ENCODE data around the gene PDIK1L. TPM values are rescaled to one million over a fixed set of nuclear protein-coding genes. Genes with fewer than 3 reads are reported as not detected.

PDIK1L gene
- total and polyA plus RNA-seq, 9 of the 15 experiments (the other 6 are each of a cell fraction or from before 2014, with no cell fraction given), result 12.8 to 30.2 (median 21.5) TPM

DNA sequence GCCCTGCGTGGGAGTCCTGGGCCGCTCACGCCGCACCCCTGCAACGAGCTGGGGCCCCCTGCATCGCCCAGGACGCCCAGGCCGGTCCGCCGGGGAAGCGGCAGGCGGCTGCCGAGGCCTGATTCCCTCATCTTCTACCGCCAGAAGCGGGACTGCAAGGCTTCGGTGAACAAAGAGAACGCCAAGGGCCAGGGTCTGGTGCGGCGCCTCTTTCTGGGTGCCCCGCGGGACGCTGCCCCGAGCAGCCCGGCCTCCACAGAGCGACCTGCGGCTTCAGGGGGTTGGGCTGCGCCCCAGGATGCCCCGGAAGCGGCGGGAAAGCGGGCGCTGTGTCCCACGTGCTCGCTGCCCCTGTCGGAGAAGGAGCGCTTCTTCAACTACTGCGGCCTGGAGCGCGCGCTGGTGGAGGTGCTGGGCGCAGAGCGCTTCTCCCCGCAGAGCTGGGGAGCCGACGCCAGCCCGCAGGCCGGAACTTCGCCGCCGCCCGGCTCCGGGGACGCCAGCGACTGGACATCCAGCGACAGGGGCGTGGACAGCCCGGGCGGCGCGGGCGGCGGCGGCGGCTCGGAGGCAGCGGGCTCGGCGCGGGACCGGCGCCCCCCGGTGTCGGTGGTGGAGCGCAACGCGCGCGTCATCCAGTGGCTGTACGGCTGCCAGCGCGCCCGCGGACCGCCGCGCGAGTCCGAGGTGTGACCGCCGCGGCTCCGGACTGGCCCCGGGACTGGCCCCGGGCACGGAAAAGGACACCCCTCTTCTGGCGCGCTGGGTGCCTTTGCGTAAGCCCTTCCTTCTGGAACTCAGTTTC is 50.0 kb downstream of the PDIK1L start (continued):
- TF ChIP-seq ZNF263 (CRISPR knock-in tag; IDR thresholded peaks at IDR 0.05; ENCODE audit: borderline replicate concordance) (peak; percentile 82), ZNF77 (CRISPR knock-in tag; IDR thresholded peaks at IDR 0.05) (no peak), TRIM25 (IDR thresholded peaks at IDR 0.05; ENCODE audit: borderline replicate concordance) (no peak), TEAD4 (IDR thresholded peaks at IDR 0.05; ENCODE audit: low read length) (no peak), TEAD4 (CRISPR knock-in tag; IDR thresholded peaks at IDR 0.05; ENCODE audit: borderline replicate concordance) (0 out of 2 replicates have a peak, but pooled peaks have one; percentile 85), ELF1 (tag; IDR thresholded peaks at IDR 0.05) (peak; percentile 81), DNMT1 (IDR thresholded peaks at IDR 0.05) (no peak), YY1 (IDR thresholded peaks at IDR 0.05; ENCODE audit: borderline replicate concordance in 1 of 3, control insufficient read depth in 1 of 3, extremely low read depth in 1 of 3, insufficient read depth in 3 of 3, insufficient read length in 1 of 3, insufficient replicate concordance in 2 of 3, low read depth in 1 of 3, low read length in 2 of 3) (peak in 2 of 3 experiments; percentile 42 to 58), PHF20 (IDR thresholded peaks at IDR 0.05; ENCODE audit: partially characterized antibody) (peak; percentile 46), ZBTB7A (IDR thresholded peaks at IDR 0.05; ENCODE audit: borderline replicate concordance, control insufficient read depth, low read depth, low read length) (peak; percentile 71; the same call in 1 of the 2 replicates), ZNF239 (CRISPR knock-in tag; IDR thresholded peaks at IDR 0.05) (peak; percentile 50; the same call in 1 of the 2 replicates), RFX5 (IDR thresholded peaks at IDR 0.05; ENCODE audit: low read depth, low read length) (no peak), EGR1 (conservative IDR thresholded peaks at IDR 0.05) (peak; percentile 72), JUNB (CRISPR knock-in tag; conservative IDR thresholded peaks at IDR 0.05) (no peak), PPARD (CRISPR knock-in tag; IDR thresholded peaks at IDR 0.05) (no peak), BRD4 (IDR thresholded peaks at IDR 0.05) (peak; percentile 69; the same call in 1 of the 2 replicates), TGIF2 (CRISPR knock-in tag; IDR thresholded peaks at IDR 0.05) (no peak), ZNF507 (tag; conservative IDR thresholded peaks at IDR 0.05) (no peak)
- TF ChIP-seq, protein P1, sequence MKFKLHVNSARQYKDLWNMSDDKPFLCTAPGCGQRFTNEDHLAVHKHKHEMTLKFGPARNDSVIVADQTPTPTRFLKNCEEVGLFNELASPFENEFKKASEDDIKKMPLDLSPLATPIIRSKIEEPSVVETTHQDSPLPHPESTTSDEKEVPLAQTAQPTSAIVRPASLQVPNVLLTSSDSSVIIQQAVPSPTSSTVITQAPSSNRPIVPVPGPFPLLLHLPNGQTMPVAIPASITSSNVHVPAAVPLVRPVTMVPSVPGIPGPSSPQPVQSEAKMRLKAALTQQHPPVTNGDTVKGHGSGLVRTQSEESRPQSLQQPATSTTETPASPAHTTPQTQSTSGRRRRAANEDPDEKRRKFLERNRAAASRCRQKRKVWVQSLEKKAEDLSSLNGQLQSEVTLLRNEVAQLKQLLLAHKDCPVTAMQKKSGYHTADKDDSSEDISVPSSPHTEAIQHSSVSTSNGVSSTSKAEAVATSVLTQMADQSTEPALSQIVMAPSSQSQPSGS (CRISPR knock-in tag; IDR thresholded peaks at IDR 0.05), result no peak
- TF ChIP-seq, protein P2, sequence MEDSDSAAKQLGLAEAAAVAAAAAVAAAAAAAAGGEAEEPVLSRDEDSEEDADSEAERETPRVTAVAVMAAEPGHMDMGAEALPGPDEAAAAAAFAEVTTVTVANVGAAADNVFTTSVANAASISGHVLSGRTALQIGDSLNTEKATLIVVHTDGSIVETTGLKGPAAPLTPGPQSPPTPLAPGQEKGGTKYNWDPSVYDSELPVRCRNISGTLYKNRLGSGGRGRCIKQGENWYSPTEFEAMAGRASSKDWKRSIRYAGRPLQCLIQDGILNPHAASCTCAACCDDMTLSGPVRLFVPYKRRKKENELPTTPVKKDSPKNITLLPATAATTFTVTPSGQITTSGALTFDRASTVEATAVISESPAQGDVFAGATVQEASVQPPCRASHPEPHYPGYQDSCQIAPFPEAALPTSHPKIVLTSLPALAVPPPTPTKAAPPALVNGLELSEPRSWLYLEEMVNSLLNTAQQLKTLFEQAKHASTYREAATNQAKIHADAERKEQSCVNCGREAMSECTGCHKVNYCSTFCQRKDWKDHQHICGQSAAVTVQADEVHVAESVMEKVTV (CRISPR knock-in tag; IDR thresholded peaks at IDR 0.05), result no peak
- TF ChIP-seq, protein P3, sequence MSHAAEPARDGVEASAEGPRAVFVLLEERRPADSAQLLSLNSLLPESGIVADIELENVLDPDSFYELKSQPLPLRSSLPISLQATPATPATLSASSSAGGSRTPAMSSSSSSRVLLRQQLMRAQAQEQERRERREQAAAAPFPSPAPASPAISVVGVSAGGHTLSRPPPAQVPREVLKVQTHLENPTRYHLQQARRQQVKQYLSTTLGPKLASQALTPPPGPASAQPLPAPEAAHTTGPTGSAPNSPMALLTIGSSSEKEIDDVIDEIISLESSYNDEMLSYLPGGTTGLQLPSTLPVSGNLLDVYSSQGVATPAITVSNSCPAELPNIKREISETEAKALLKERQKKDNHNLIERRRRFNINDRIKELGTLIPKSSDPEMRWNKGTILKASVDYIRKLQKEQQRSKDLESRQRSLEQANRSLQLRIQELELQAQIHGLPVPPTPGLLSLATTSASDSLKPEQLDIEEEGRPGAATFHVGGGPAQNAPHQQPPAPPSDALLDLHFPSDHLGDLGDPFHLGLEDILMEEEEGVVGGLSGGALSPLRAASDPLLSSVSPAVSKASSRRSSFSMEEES (CRISPR knock-in tag; IDR thresholded peaks at IDR 0.05), result no peak
